Ureter (tissue), 1 donor: ENCODE data around the gene AK2. TPM values are rescaled to one million over a fixed set of nuclear protein-coding genes. Genes with fewer than 3 reads are reported as not detected.
"Not testable (repeated sequence)": the region's sequence is repeated elsewhere in the genome, so short reads cannot be mapped to it uniquely, and the experiment has no call there.

Experiments used
- DNase-seq: peaks from one replicate; pipeline ENCODE4 v3.0.0-alpha.2; 2020; ENCODE audit warnings: low spot score
- total RNA-seq: library from RNA; stranded (reverse); gene quantifications from one replicate; pipeline ENCODE4 v1.2.4, GENCODE V29; 2023
- donor health status: DM: yes; HTN: yes; CAD: no.

Gene AK2
- total RNA-seq, 1 donor from 2014 or later: 203 TPM

GRCh38 chr1:33050221-33051076, 13.8 kb upstream of the AK2 start:
- DNase-seq: no peak

- DNase-seq: no peak
Measured at GRCh38 chr1:33049371-33049770, 12.7 kb upstream of the AK2 start.

- DNase-seq: no peak
Measured at GRCh38 chr1:33048426-33048825, 11.7 kb upstream of the AK2 start.

GRCh38 chr1:33047839-33048305, 11.2 kb upstream of the AK2 start:
- no peak for DNase-seq

- no peak for DNase-seq
Measured at GRCh38 chr1:33047290-33047689, 10.6 kb upstream of the AK2 start.

GRCh38 chr1:33046234-33046633, 9.6 kb upstream of the AK2 start:
- DNase-seq: not testable (repeated sequence)

GRCh38 chr1:33045814-33046213, 9.1 kb upstream of the AK2 start:
- DNase-seq: no peak

GRCh38 chr1:33045246-33045645, 8.6 kb upstream of the AK2 start:
- no peak for DNase-seq

- no peak for DNase-seq
Measured at GRCh38 chr1:33043267-33044092, 6.8 kb upstream of the AK2 start.

GRCh38 chr1:33042831-33043230, 6.1 kb upstream of the AK2 start:
- DNase-seq: no peak

- DNase-seq: no peak
Measured at GRCh38 chr1:33041026-33041425, 4.3 kb upstream of the AK2 start.

- no peak for DNase-seq
Measured at GRCh38 chr1:33039840-33040239, 3.2 kb upstream of the AK2 start.

GRCh38 chr1:33036051-33036525, 595 bp downstream of the AK2 start:
- no peak for DNase-seq

GRCh38 chr1:33032126-33032869, 4.4 kb downstream of the AK2 start:
- DNase-seq: no peak

- no peak for DNase-seq
Measured at GRCh38 chr1:33031506-33031905, 5.2 kb downstream of the AK2 start.

- no peak for DNase-seq
Measured at GRCh38 chr1:33030575-33030974, 6.1 kb downstream of the AK2 start.

- no peak for DNase-seq
Measured at GRCh38 chr1:33029921-33030320, 6.8 kb downstream of the AK2 start.

GRCh38 chr1:33029209-33029608, 7.5 kb downstream of the AK2 start:
- no peak for DNase-seq

- no peak for DNase-seq
Measured at GRCh38 chr1:33025761-33026160, 10.9 kb downstream of the AK2 start.

- DNase-seq: no peak
Measured at GRCh38 chr1:33025180-33025569, 11.5 kb downstream of the AK2 start.

GRCh38 chr1:33024430-33025179, 12.1 kb downstream of the AK2 start:
- DNase-seq: not testable (repeated sequence)
